ENCODE data around the gene MIEF2. TPM values are rescaled to one million over a fixed set of nuclear protein-coding genes. Genes with fewer than 3 reads are reported as not detected.
"Not testable (repeated sequence)": the region's sequence is repeated elsewhere in the genome, so short reads cannot be mapped to it uniquely, and the experiment has no call there.

MIEF2 gene
- total and polyA plus RNA-seq, 2 donors (not counting 3 experiments of a cell fraction or from before 2014, with no cell fraction given) = 8.3 to 22.7 TPM

GRCh38 chr17:18291718-18292540, 31.5 kb downstream of the MIEF2 start:
- Histone ChIP-seq H2AFZ (ENCODE audit: low read depth, low read length) (no peak overlapping the region), H4K20me1 (replicated peaks; ENCODE audit: control insufficient read depth, extremely low read depth, insufficient read depth, low read length) (no peaks in the 10 kb centered on the region), H3K4me1 (ENCODE audit: control insufficient read depth, extremely low read depth, insufficient read depth, low read length) (no peaks in the 10 kb centered on the region), H3K9me3 (replicated peaks; ENCODE audit: control insufficient read depth, insufficient read depth, low read length) (no peaks in the 10 kb centered on the region), H3K79me2 (ENCODE audit: control insufficient read depth, insufficient read depth, low read length) (no peaks in the 10 kb centered on the region), H3K36me3 (ENCODE audit: control insufficient read depth in 2 of 2, extremely low read depth in 1 of 2, insufficient read depth in 2 of 2, low read length in 2 of 2) (peaks cover 18 to 29% of the 10 kb centered on the region in 2 experiments), H3K4me3 (replicated peaks in 1 of 3; ENCODE audit: insufficient read depth in 1 of 3, low read depth in 1 of 3, low read length in 3 of 3) (no peak overlapping the region), H3K9me1 (replicated peaks; ENCODE audit: control insufficient read depth, extremely low read depth, insufficient read depth, low read length) (no peaks in the 10 kb centered on the region), H3K4me2 (ENCODE audit: insufficient read depth, low read length) (no peak overlapping the region), H3K9ac (replicated peaks; ENCODE audit: extremely low read depth, insufficient read depth, low read length) (no peak overlapping the region), H3K27me3 (ENCODE audit: control insufficient read depth in 2 of 2, insufficient read depth in 2 of 2, low read length in 2 of 2) (no peaks in the 10 kb centered on the region), H3K27ac (ENCODE audit: insufficient read depth, low read depth, low read length) (no peak overlapping the region)
- intact Hi-C loops (cut with micrococcal nuclease) = no loop called here
- FAIRE-seq = no peak
- dilution Hi-C loops (cut with MboI; ENCODE audit: extremely low pct_ligation_motif_present, low sequenced_read_pairs) = no loop called here
- no TSS peak for BruUV-seq (replicated peaks)
- no peak for DNase-seq (ENCODE audit: low read depth, low spot score)
- POLR2A ChIA-PET = no interaction called here
- TF ChIP-seq JUN (IDR thresholded peaks at IDR 0.05; ENCODE audit: borderline replicate concordance, insufficient read depth, insufficient read length, low read depth) (no peak), CTCF (IDR thresholded peaks at IDR 0.05; ENCODE audit: extremely low read depth in 1 of 2, insufficient read depth in 1 of 2, low read depth in 1 of 2, low read length in 2 of 2) (no peak), GATA2 (IDR thresholded peaks at IDR 0.05; ENCODE audit: insufficient read depth, insufficient read length, low read depth, low read length) (no peak), FOS (IDR thresholded peaks at IDR 0.05; ENCODE audit: borderline replicate concordance, insufficient read depth, low read length) (no peak), MAX (IDR thresholded peaks at IDR 0.05; ENCODE audit: insufficient read depth, insufficient read length) (no peak), MYC (IDR thresholded peaks at IDR 0.05; ENCODE audit: low read depth, low read length) (no peak), EZH2 (IDR thresholded peaks at IDR 0.05; ENCODE audit: borderline replicate concordance, low read depth, low read length, severe bottlenecking) (no peak), POLR2AphosphoS5 (IDR thresholded peaks at IDR 0.05; ENCODE audit: insufficient read depth, low read depth, low read length) (no peak), POLR2A (IDR thresholded peaks at IDR 0.05; ENCODE audit: low read depth, low read length) (no peak)
- CTCF ChIA-PET = no interaction called here

GRCh38 chr17:18298061-18298460, 37.6 kb downstream of the MIEF2 start:
- H3K4me3 ChIP-seq (replicated peaks in 1 of 3; ENCODE audit: insufficient read depth in 1 of 3, low read depth in 1 of 3, low read length in 3 of 3); H2AFZ ChIP-seq (ENCODE audit: low read depth, low read length); H3K4me2 ChIP-seq (ENCODE audit: insufficient read depth, low read length); CTCF ChIA-PET; BruUV-seq (replicated peaks); intact Hi-C loops (cut with micrococcal nuclease); dilution Hi-C loops (cut with MboI; ENCODE audit: extremely low pct_ligation_motif_present, low sequenced_read_pairs); POLR2A ChIA-PET; FAIRE-seq; H3K9ac ChIP-seq (replicated peaks; ENCODE audit: extremely low read depth, insufficient read depth, low read length); DNase-seq (ENCODE audit: low read depth, low spot score); H3K27me3 ChIP-seq (ENCODE audit: control insufficient read depth in 2 of 2, insufficient read depth in 2 of 2, low read length in 2 of 2); H3K27ac ChIP-seq (ENCODE audit: insufficient read depth, low read depth, low read length); H3K9me3 ChIP-seq (replicated peaks; ENCODE audit: control insufficient read depth, insufficient read depth, low read length); H3K79me2 ChIP-seq (ENCODE audit: control insufficient read depth, insufficient read depth, low read length); H4K20me1 ChIP-seq (replicated peaks; ENCODE audit: control insufficient read depth, extremely low read depth, insufficient read depth, low read length); H3K9me1 ChIP-seq (replicated peaks; ENCODE audit: control insufficient read depth, extremely low read depth, insufficient read depth, low read length): not testable (repeated sequence)
- peaks cover 15% of the 10 kb centered on the region for H3K4me1 ChIP-seq (ENCODE audit: control insufficient read depth, extremely low read depth, insufficient read depth, low read length)
- peaks cover 11 to 19% of the 10 kb centered on the region in 2 experiments for H3K36me3 ChIP-seq (ENCODE audit: control insufficient read depth in 2 of 2, extremely low read depth in 1 of 2, insufficient read depth in 2 of 2, low read length in 2 of 2)
